GM21825 (cell line): ENCODE data around the gene MAB21L3.

Experiments
- ATAC-seq: cut with Tn5 transposase; IDR thresholded peaks from one replicate; pipeline ENCODE4 v1.9.1; 2021; ENCODE audit warnings: mild to moderate bottlenecking, moderate library complexity; ENCODE audit not compliant: unreplicated experiment

Gene MAB21L3

GRCh38 chr1:116110567-116111523 is at the start of gene MAB21L3:
TSS of gene MAB21L3 (plus strand) at chr1:116111399. CDS start at chr1:116112616, 1,217 bp downstream.
- peak; percentile 75 for ATAC-seq

- no peak for ATAC-seq
Observed at GRCh38 chr1:116062201-116062600, 49.0 kb upstream of the MAB21L3 start.

- no peak for ATAC-seq
Observed at GRCh38 chr1:116064616-116065015, 46.6 kb upstream of the MAB21L3 start.

GRCh38 chr1:116066868-116067565 is 44.2 kb upstream of the MAB21L3 start:
- ATAC-seq = no peak

DNA sequence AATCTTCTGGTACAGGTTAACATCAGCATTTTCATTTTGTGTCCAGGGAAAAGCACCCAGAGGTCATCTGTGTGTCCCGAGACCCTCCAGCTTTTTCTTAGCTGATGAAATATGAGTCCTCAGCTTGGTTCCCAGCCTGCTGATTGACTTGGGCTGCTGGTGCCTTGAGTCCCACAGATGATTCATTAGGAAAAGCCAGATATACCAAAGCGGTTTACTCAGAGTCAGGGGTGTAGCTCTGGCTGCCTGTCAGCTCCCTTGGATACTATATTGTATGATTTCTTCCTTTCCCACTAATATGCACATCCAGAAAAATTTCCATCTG is 43.7 kb upstream of the MAB21L3 start:
- no peak for ATAC-seq

GRCh38 chr1:116075575-116075974 is 35.6 kb upstream of the MAB21L3 start:
- no peak for ATAC-seq

- ATAC-seq = no peak
Observed at GRCh38 chr1:116075990-116076389, 35.2 kb upstream of the MAB21L3 start.

- no peak for ATAC-seq
Observed at GRCh38 chr1:116076831-116077230, 34.4 kb upstream of the MAB21L3 start.

DNA sequence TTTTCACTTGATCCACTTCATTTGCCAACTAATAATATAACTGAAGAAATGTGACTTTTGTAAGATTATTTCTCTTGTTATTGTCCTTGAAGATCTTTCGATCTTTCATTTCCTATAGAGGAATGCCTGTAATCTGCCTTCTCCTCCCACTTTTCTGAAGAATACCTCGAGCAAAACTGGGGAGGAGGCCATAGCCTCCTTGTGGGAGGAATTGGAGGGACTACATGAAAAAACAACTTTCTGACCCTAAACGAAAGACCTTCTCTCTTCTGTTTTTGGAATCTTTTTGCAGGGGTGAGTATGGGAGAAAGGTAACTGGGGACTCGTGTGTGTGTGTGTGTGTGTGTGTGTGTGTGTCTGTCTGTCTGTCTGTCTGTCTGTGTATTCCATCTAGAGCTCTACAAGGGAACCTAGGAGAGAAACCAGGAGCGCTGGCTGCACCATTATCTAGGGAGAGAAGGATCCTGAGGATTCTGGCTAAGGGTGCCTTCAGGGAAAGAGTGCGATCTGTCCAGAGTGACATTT is 32.4 kb upstream of the MAB21L3 start:
- ATAC-seq = no peak

GRCh38 chr1:116087628-116088027 is 23.6 kb upstream of the MAB21L3 start:
- ATAC-seq = no peak

DNA sequence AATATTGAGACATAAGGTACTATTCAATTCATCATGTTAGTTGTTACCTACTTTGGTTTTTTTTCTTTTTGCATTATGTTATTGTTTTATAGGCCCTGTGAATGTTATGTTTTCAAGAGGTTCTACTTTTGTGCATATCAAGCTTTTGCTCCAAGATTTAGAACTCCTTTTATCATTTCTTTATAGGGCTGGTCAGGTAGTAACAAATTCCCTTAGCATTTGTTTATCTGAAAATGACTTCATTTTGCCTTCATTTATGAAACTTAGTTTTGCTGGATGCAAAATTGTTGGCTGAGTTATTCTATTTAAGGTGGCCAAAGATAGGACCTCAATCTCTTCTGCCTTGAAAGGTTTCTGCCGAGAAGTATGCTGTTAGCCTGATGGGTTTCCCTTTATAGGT is 21.3 kb upstream of the MAB21L3 start:
- no peak for ATAC-seq

GRCh38 chr1:116091083-116091482 is 20.1 kb upstream of the MAB21L3 start:
- ATAC-seq = no peak

- no peak for ATAC-seq
Observed at GRCh38 chr1:116092752-116093489, 18.3 kb upstream of the MAB21L3 start.

DNA sequence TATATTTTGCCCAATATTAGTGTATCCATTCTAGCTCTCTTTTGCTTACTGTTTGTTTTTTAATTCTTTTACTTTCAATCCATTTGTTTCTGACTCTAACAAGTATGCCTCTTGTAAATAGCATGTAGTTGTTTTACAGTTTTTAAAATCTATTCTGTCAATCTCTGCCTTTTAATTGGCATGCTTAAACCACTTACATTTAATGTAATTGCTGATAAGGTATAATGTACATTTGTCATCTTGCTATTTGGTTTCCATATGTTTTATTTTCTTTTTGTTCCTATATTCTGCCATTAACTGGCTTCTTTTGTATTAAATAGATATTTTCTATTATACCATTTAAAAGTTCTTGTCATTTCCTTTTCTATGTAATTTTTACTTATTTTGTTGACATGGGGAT is 16.2 kb upstream of the MAB21L3 start:
- ATAC-seq = no peak

DNA sequence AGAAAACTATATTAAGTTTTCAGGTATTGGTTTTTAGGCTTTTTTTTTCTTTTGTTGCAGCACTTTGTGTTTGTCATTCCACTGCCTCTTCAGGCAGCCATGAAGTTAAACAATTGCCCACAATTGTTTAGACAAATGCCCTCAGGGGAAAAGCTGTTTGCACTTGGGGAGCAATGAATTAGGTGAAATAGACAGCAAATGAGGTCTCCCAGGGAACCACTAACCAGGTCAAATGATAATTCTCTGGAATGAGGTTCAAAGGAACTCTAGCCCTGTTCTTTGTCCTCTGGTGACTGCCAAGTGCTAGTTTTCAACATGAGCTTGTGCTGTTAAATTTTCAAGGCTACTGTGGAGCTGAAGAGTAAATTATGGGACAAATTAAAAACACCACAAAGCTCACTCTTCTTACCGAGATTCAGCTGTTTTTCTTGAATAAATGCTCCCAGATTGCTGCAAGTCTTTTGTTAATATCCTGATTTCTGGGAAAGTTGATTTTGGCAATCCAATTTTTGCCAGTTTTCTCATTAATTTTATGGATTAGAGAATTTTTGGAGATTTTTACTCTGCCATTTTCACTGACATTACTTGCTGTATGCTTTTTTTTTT is 15.1 kb upstream of the MAB21L3 start:
- ATAC-seq = no peak

DNA sequence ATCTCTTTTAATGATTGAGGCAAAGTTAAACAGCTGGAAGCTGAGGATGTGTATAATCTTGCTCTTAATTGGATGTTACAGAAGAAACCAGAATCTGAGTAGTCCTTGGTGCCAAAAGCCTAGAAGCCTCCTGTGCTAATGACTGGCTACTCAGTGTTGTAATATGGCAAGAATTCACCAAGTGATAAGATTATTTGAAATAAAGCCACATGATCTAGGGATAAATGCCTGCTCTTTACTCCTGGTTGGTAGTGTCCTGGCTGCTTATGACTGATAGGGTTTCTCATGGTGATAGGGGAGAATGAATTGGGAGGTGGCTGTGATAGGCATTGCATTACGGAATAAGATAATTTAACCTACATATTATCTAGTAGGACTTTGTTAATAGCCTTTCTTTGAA is 13.6 kb upstream of the MAB21L3 start:
- ATAC-seq = no peak

DNA sequence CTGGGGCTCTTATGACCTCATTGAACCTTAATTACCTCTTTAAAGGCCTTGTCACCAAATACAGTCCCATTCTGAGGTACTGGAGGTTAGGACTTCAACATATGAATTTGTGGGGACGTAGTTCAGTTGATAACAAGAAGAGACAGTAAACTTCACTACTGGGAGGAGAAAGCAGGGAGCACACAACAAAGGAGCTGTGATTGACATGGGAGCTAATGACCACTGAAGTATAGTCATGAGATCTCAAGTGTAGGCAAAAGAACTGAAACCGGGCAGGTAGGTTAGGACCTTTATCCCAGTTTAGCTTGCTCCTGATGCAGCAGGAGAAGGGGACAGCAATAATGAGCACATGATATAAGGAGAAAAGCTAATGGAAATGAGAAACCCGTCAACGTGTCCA is 11.8 kb upstream of the MAB21L3 start:
- no peak for ATAC-seq

GRCh38 chr1:116099919-116100318 is 11.3 kb upstream of the MAB21L3 start:
- no peak for ATAC-seq

DNA sequence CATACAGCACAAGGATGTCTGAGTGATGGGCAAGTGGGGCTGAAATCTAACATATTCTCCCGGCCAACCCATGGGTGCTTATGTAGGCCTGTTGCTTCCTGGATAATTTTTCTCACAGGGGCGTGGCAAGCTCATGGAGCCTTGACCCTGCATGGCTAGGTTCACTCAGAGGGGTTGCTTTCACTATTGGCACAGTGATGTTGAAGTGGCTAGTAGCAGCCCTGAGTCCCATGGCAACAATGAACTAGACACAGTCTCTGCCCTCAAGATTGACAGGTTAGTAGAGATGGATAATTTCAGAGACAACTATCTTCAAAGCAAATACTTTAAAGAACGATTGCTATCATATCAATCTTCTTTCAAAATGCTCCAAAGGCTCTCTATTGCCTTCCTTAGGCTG is 6.5 kb upstream of the MAB21L3 start:
- ATAC-seq = no peak

- no peak for ATAC-seq
Observed at GRCh38 chr1:116105996-116106395, 5.2 kb upstream of the MAB21L3 start.

- ATAC-seq = no peak
Observed at GRCh38 chr1:116106646-116107045, 4.6 kb upstream of the MAB21L3 start.
